ENCODE data around the gene RNF8. TPM values are rescaled to one million over a fixed set of nuclear protein-coding genes. Genes with fewer than 3 reads are reported as not detected.

The RNF8 gene
- total and polyA plus RNA-seq, 10 donors: 8.0 to 15.6 (median 13.1) TPM

DNA sequence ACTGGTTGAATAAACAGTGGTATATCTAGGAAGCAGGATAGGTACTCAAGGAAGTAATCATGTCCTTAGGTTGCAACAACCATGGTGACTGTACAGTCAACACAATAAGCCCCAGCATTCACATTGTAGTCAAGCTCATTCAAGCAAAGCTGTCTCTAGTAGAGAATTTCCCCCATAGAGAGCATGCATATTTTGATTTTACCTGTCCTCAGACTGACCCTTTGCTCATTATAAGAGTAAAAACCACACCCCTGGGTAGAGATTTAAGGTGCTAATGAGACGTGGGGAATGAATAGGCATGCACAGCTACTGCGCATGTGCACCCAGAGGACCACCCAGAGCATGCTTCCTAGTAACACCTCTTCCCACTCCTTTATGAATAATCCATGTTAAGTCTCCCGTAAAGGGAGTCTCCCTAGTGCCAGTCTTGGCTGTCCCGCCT, 6.1 kb upstream of the RNF8 start:
- 81 to 92% (median 89%) methylated on average over 4 of the region's 4 CpGs for WGBS, 5 donors
- Histone ChIP-seq H3K9me3 (no peaks in the 10 kb centered on the region), H3K4me3 (no peak overlapping the region), H3K36me3 (no peaks in the 10 kb centered on the region), H3K27me3 (replicated peaks in 1 of 7) (peaks cover 0 to 5% (median 0%) of the 10 kb centered on the region in 7 donors), H3K4me1 (no peaks in the 10 kb centered on the region), H3K27ac (no peak overlapping the region)
- TF ChIP-seq POLR2AphosphoS5 (IDR thresholded peaks at IDR 0.05) (no peak), POLR2A (IDR thresholded peaks at IDR 0.05) (no peak)
- TF ChIP-seq, protein P1, sequence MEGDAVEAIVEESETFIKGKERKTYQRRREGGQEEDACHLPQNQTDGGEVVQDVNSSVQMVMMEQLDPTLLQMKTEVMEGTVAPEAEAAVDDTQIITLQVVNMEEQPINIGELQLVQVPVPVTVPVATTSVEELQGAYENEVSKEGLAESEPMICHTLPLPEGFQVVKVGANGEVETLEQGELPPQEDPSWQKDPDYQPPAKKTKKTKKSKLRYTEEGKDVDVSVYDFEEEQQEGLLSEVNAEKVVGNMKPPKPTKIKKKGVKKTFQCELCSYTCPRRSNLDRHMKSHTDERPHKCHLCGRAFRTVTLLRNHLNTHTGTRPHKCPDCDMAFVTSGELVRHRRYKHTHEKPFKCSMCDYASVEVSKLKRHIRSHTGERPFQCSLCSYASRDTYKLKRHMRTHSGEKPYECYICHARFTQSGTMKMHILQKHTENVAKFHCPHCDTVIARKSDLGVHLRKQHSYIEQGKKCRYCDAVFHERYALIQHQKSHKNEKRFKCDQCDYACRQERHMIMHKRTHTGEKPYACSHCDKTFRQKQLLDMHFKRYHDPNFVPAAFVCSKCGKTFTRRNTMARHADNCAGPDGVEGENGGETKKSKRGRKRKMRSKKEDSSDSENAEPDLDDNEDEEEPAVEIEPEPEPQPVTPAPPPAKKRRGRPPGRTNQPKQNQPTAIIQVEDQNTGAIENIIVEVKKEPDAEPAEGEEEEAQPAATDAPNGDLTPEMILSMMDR (IDR thresholded peaks at IDR 0.05 in 8 of 11, conservative IDR thresholded peaks at IDR 0.05 in 3 of 11): no peak
- no peak for DNase-seq
- intact Hi-C loops (cut with DNase I; ENCODE audit: low total_unique reads): no loop called here

DNA sequence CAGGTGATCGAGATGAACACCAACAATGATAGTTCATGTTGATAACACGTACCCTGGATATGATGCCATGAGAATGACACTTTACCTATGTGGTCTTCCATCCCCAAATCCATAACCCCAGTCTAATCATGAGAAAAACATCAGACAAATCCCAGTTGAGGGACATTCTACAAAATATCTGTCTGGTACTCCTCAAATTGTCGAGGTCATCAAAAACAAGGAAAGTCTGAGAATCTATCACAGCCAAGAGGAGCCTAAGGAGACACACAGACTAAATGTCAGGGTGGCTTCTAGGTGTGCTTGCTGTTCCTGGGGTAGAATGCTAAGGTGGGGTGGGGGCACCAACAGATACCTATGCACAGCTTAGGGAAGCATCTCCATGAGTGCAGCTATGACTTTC, 2.8 kb upstream of the RNF8 start:
- TF ChIP-seq, protein P1 (IDR thresholded peaks at IDR 0.05 in 8 of 11, conservative IDR thresholded peaks at IDR 0.05 in 3 of 11): no peak
- TF ChIP-seq POLR2A (IDR thresholded peaks at IDR 0.05) (no peak), POLR2AphosphoS5 (IDR thresholded peaks at IDR 0.05) (no peak)
- no peaks in the 10 kb centered on the region for H3K9me3 ChIP-seq
- no peak for DNase-seq
- peaks cover 5 to 27% (median 18%) of the 10 kb centered on the region in 6 donors for H3K4me1 ChIP-seq
- peaks cover 0 to 5% (median 0%) of the 10 kb centered on the region in 7 donors for H3K27me3 ChIP-seq (replicated peaks in 1 of 7)
- 86 to 96% (median 91%) methylated on average over 3 of the region's 3 CpGs for WGBS, 5 donors
- H3K4me3 ChIP-seq: no peak overlapping the region
- no peaks in the 10 kb centered on the region for H3K36me3 ChIP-seq
- no peak overlapping the region for H3K27ac ChIP-seq
- intact Hi-C loops (cut with DNase I; ENCODE audit: low total_unique reads): no loop called here

DNA sequence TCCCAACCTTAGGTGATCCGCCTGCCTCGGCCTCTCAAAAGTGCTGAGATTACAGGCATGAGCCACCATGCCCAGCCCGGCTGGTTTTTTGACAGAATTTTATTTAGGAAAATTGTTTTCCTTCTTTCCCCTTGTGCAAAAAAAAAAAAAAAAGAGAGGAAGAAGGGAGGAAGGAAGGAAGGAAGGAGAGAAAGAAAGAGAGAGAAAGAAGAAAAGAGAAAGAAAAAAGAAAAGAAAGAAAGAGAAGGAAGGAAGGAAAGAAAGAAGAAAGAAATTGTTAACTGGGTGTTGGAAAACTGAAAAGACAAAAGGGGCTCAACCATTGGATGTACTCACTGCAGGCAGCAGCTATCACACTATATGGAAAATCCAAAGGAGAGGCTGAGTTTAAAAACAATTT, 1.4 kb upstream of the RNF8 start:
- no peak overlapping the region for H3K27ac ChIP-seq
- TF ChIP-seq, protein P1 (IDR thresholded peaks at IDR 0.05 in 8 of 11, conservative IDR thresholded peaks at IDR 0.05 in 3 of 11): no peak
- TF ChIP-seq POLR2AphosphoS5 (IDR thresholded peaks at IDR 0.05) (no peak), POLR2A (IDR thresholded peaks at IDR 0.05) (no peak)
- H3K27me3 ChIP-seq (replicated peaks in 1 of 7): peaks cover 0 to 5% (median 0%) of the 10 kb centered on the region in 7 donors
- H3K4me1 ChIP-seq: peaks cover 5 to 37% (median 21%) of the 10 kb centered on the region in 6 donors
- H3K4me3 ChIP-seq: no peak overlapping the region
- no peak for DNase-seq
- intact Hi-C loops (cut with DNase I; ENCODE audit: low total_unique reads): no loop called here
- no peaks in the 10 kb centered on the region for H3K9me3 ChIP-seq
- no peaks in the 10 kb centered on the region for H3K36me3 ChIP-seq
- WGBS, 5 donors: 87 to 99% (median 94%) methylated on average over 3 of the region's 3 CpGs

DNA sequence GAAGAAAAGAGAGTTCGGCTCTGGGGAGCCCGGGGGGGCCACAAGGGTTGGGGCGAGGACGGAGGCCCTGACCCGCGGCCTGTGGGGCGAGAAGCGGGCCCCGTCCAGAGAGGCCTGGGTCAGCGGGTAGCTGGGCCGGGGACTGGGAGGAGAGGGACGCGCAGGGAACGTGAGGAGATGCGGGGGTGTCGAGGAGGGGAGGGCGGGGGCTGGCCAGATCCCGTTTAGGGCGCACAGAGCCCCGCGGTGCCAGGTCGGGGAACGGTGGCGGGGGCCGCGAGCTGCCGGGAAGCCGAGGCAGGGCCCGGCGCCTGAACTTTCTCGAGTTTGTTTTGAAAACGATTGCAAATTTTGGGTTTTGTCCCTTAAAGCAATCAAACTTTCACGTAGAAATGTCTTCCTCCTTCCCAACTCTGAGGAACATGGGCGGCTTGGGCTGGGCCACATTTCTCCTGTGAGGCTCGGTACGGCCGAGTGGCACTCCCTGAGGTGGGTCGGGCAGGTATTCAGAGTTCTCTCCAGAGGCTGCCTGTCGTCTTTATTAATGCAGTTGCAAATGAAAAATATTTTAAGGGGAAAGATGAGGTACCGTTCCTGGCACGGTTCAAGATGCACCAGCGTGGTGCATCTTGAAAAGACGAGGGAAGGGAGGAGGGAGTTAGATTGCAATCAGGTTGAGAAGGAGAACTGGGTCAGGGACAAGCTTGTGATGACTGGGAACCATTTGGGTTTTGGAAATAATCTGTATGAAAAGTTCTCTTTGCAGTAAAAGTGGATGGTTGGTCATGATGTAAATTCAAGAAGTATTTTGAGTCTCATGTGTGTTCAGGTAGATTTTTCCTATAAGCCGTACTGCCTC, 972 bp downstream of the RNF8 start:
- DNase-seq: peak; percentile 80
- WGBS, 5 donors: 5 to 7% (median 6%) methylated on average over 27 to 44 of the region's 44 CpGs
- no peaks in the 10 kb centered on the region for H3K9me3 ChIP-seq
- peak overlapping the region in 3 of 8 donors; percentile 44 to 80 (median 70) for H3K27ac ChIP-seq
- H3K36me3 ChIP-seq: peaks cover 0 to under 1% (median 0%) of the 10 kb centered on the region in 6 donors
- H3K4me3 ChIP-seq: peak overlapping the region; percentile 75 to 97 (median 92)
- TF ChIP-seq, protein P1 (IDR thresholded peaks at IDR 0.05 in 8 of 11, conservative IDR thresholded peaks at IDR 0.05 in 3 of 11): no peak
- TF ChIP-seq POLR2AphosphoS5 (IDR thresholded peaks at IDR 0.05) (no peak), POLR2A (IDR thresholded peaks at IDR 0.05) (no peak)
- H3K27me3 ChIP-seq (replicated peaks in 1 of 7): no peaks in the 10 kb centered on the region
- H3K4me1 ChIP-seq: peaks cover 5 to 47% (median 21%) of the 10 kb centered on the region in 6 donors
- intact Hi-C loops (cut with DNase I; ENCODE audit: low total_unique reads): no loop called here
